MV-4-11 (cell line): ENCODE results near the gene CD44.
A peak's percentile ranks its signal among the peaks of the same experiment; 100 is the strongest.

Experiments used
- DNase-seq: peaks from one replicate; lab custom pipeline; 2025; lab: John Stamatoyannopoulos, UW

CD44 gene

DNA sequence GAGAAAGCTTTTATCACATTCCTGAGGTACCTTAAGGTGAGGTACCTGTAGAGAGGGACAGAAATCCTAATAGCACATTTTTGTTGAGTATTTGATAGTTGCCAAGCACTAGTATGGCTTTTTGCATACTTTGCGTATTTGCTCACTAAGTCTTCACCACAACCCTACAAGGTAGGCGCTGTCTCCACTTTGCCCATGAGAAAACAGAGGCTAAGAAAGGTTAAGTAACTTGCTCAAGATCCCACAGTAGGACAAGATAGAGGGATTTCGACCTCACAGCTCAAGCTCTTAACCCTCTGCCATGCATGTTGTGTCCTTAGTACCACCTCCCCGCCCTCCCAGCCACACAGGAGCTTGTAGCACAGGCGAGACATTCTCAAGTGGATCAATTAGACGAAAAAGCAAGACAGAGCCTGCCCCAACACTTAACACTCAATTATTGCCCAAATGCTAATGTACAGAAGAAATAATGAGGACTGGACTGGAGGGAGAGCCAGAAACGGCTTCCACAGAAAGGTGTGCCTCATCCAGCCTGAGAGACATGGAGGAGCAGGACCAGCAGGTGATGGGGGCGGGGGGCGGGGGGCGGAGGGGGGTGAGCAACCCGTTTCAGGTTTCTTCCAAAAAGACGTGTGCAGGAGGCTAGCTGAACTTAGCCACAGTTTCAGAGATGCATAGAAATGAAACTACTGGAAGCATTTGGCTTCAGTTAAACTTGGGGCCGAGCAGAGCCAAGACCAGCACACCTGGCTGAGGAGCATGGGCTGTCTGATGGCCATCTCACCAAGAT is 26.7 kb upstream of the CD44 start:
- DNase-seq = no peak

DNA sequence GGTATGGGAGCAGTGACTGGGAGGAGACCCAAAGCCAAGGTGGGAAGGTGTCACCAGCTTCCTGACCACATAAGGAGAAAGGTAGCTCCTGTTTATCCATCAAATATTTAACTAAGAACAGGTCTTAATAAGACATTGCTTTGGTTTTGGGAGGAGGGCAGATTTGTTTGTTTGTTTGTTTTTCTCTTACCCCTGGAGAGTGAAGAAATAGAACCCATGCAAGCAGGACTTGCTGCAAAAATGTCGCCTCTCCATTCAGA is 26.2 kb upstream of the CD44 start:
- DNase-seq = no peak

- DNase-seq = peak; percentile 86
These were observed 23.9 kb upstream of the CD44 start for GRCh38 chr11:35114906-35115687.

DNA sequence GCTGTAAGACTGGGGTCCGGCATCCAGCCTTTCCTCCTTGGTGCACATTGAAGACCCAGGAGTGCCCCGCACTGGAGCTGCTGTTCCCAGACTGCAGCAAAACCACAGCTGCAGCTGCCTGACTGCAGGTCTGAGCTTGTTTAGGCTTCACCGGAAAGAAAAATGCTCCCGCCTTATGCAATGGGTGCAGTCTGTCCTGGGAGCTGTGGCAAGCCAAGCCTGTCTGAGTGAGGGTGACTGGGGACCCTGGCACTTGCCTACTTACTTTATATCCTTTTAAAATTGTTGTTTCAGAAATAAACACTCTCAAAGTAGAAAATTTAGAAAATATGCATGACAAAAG is 23.3 kb upstream of the CD44 start:
- peak; percentile 29 for DNase-seq

DNA sequence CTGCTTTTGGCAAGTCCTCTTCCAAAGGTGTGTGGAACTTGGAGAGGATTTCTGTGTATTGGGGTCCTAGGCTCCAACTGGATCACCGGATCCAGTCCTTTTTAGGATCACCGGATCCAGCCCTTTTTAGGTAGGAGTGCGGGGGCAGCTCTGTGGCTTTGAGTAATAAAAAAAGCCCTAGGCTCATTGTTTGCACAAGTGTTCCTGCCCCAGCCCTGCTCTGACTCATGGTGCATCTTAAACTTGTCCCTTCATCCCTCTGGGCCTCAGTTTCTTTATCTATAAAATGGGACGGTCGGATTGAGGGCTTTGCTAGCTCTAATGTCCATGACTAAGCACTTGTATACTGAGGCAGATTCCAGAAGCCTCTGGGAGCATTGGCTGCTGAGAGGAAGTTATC is 22.7 kb upstream of the CD44 start:
- DNase-seq = peak; percentile 10

DNA sequence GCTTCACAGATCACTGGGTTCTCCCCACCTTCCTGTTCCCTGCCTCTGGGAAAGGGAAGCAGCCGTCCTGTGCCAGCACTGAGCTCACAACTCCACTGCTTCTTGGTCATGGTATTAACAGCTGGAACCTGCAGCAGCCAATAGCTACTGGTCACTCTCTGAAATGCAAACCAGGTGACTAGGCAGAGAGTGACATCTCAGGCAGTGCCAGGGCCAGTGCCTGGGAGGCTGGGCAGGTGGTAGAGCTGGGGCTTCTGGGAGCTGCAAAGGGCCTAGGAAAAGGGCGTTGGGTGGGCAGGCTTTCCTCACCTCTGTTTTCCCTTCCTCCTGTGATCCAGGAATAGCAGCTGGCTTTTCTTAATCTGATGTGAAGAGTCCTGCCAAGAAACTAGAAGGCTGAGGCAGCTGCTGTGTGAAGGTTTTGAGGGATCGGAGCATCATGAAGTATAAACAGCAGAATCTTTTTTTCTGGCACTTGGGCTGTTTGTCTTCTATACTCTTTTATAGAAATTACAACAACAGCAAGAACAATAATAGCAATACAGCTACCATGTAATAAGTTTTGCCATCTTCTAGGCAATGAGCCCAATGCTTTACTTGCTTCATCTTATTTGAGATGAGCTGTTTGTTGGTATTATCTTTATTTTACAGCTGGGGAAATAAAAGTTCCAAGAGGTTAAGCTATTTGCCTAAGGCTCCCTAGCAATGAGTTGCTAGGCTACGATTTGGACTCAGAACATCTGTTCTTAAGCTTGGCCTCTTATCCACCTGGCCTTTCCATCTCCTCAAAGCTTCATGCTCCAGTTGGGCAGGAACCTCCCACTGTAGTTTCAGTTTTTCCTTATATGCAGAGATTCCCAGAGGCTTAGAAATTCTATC is 22.0 kb upstream of the CD44 start:
- no peak for DNase-seq

DNA sequence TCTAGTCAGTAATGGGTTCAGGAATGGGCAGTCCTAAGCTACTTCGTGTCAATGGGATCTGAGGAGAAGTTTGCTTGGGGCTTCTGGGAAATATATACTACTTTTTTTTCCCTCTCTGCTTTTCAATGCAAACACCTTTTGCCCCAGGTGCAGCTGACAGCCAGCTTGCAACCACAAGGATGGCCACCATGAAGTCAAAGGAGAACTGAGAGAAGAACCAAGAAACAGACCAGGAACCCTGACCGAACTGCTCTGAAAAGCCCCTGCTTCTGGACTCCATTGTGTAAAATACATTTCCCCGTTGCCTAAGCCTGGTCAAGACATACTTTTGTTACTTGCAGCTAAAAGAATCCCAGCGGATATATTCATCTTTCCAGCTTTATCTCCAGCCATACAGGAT is 20.1 kb upstream of the CD44 start:
- no peak for DNase-seq

DNA sequence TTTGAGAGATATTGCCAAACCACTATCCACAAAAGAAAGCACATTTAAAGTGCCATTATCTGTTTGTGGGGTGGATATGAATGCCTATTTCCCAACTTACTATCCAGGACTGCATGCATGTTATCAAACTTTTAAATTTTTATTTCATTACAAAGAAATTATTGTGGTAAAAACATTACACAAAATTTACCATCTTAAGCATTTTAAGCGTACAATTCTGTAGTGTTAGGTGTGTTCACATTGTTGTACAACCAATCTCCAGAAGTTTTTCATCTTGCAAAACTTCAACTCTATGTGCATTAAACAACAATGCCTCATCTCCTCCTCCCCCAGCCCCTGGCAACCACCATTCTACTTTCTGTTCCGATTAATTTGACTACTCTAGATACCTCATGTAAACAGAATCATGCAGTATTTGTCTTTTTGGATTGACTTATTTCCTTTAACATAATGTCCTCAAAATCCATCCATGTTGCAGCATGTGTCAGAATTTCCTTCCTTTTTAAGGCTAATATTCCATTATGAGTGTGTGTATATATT is 17.6 kb upstream of the CD44 start:
- DNase-seq = no peak

DNA sequence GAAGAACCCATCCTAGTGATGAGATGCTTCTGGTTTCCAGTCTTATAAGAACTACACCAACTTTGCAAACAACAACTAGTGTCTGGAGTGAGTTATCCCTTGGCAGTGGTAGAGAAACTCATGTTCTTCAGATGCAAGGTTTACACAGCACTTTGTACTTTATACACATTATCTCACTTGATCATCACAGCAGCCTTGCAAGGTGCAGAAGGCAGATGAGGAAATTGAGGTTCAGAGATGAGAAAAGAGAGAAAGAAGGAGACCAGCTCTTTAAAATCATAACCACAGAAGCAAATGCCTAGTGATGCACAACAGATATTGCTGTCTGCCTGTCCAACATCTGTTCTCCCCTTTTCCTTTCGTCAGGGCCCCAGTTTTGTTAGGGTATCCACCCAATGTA is 16.7 kb upstream of the CD44 start:
- DNase-seq = no peak

DNA sequence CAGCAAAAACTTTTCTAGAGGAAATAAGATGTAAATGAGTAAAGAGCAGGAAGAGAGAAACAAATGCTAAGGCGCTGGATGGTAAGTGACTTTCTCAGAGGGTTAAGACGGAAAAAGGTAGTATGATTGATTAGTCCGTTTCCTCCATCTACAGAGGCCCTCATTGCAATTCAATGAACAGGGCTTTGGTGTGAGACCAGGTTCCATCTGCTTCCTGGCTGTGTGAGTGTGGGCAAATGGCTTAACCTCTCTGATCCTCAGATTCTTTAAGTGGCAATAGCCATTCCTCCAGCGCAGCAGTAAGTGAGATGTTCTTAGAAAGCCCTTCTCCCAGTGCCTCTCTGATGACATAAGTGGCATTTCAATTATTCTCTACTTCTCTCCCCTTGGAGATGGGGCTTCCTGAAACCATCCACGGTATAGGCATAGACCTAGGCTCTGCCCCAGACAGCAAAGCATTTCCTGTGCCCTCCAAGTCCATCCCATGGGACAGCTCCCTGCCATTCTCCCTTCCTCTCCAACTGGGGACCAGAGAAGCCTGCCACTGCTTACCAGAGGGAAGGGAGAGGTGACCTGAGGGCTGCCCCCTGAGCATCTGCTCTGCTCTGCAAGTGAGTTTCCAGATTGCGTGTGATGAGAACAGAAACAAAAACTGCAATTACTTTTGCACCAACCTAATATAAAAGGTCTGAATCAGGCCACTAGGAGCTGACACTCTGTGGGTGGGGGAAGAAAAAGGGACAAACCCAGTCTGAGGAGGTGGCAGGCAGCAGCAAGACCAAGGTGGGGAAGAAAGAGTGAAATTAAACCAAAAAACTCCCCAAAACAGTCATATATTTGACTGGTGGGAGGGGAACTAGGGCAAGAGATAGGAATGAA is 12.7 kb upstream of the CD44 start:
- DNase-seq = no peak

- DNase-seq = no peak
These were observed 11.9 kb upstream of the CD44 start for GRCh38 chr11:35126879-35127581.

- DNase-seq = no peak
These were observed 11.4 kb upstream of the CD44 start for GRCh38 chr11:35127619-35128018.

DNA sequence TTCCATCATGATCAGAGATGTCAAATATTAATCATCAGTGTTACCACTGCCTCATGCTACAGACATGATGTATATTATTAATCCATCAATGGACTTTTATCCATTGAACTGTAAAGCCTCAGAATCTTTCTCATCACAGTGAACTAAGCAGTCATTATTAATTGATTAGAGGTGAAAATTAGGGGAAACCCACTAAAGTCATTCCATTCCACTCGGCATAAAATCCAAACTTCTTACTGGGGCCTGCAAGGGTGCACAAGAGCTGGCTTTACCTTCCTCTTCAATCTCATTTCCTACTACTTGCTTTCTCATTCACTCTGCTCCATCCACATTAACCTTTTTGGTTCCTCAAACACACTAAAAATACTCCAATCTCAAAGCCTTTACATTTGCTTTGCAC is 7.9 kb upstream of the CD44 start:
- no peak for DNase-seq

- no peak for DNase-seq
These were observed 7.1 kb upstream of the CD44 start for GRCh38 chr11:35131886-35132285.

DNA sequence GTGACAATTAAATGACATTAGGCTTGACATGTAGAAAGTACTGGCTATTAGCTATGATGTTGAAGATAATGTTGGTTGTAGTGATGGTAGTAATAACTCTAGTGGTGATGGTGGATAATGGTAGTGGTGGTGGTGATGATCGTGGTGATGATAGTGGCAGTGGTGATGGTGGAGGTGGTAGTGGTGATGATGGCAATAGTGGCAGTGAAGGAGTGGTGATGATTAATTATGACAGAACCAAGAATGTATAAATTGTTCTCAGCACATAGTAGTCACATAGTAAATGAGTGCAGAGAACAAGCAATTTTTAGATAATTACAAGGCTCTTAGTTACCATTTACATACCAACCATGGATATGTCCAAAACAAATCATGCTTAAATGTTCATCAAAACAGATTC is 5.3 kb upstream of the CD44 start:
- no peak for DNase-seq

- no peak for DNase-seq
These were observed 4.4 kb upstream of the CD44 start for GRCh38 chr11:35134403-35135148.

DNA sequence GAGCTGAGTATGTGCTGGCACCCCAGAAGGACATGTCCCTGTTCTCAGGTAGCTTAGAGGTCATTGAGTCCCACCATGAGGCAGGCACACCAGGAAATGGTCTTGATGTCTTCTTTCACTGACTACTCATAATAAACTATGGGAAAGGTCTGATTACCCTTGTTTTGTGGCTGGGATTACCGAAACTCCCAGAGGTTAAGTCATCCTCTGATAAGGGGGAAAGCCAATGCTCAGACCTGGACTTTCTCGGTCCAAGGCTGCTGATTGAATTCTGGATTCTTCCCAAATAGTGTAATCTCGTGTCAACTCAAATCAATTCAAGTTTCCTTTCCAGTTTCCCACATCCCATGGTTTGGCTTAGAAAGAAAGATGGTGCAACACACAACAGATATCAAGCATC is 3.7 kb upstream of the CD44 start:
- DNase-seq = no peak

- no peak for DNase-seq
These were observed 2.7 kb upstream of the CD44 start for GRCh38 chr11:35136311-35136710.

GRCh38 chr11:35138058-35138457 is 913 bp upstream of the CD44 start:
- DNase-seq = no peak

GRCh38 chr11:35138606-35138942 is 397 bp upstream of the CD44 start:
- DNase-seq = no peak
